Measurements from ENCODE around the gene MAPKAPK5.
"Not testable (repeated sequence)": the region's sequence is repeated elsewhere in the genome, so short reads cannot be mapped to it uniquely, and the experiment has no call there.

MAPKAPK5 gene

DNA sequence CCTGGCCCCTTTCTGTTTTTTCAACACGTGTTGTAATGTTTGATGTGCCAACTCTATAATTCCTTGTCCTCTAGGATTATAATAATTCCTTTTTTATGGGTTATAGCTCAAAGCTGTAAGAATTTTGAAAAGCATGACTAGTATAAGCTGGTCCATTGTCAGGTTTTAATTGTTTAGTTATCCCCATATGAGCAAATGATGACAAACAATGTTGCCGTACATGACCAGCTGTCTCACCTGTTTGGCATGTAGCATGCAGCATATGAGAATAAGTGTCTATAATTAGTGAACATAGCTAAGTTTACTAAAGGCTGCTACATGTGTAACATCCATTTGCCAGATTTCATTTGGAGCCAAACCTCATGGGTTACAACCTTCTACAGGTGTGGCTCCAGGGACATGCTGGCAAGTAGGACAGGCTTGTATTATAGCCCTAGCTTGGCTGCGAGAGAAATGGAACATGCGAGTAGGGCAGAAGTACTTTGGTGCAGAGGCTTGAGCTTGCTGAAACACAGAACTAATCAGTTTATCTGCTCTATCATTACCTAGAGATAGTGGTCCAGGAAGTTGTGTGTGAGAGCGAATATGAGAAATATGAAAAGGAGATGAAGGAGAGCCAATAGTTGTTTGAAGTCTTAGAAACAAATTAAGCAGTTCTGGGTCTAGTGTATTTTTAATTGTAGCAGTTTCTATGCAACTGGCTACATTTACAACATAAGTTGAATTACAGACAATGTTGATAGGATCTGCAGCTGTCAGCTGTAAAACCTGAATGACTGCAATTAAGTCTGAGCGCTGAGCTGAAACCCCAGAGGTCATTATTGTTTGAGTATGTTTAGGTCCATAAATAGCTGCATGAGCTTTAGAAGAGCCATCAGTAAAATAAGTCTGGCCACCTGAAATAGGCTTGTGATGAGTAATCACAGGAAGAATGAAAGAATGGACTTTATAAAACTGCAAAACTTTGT, 22.6 kb upstream of the MAPKAPK5 start:
- H3K9me3 ChIP-seq (ENCODE audit: control insufficient read depth, insufficient read depth, low read length) = no peaks in the 10 kb centered on the region
- H3K36me3 ChIP-seq (ENCODE audit: insufficient read depth, low read length) = no peaks in the 10 kb centered on the region
- H3K4me1 ChIP-seq (ENCODE audit: insufficient read depth, low read length) = peaks cover 3% of the 10 kb centered on the region; the same call in 1 of the 2 replicates

DNA sequence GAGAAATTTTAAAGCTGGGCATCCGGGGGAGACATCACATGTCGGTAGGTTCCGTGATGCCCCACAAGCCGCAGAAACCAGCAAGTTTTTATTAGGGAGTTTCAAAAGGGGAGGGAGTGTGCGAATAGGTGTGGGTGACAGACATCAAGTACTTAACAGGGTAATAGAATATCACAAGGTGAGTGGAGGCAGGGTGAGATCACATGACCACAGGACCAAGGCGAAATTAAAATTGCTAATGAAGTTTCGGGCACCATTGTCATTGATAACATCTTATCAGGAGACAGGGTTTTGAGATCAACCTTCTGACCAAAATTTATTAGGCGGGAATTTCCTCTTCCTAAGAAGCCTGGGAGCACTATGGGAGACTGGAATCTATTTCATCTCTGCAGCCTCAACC, 21.2 kb upstream of the MAPKAPK5 start:
- H3K9ac ChIP-seq (ENCODE audit: low read depth, low read length); H3K4me1 ChIP-seq (ENCODE audit: insufficient read depth, low read length); H3K36me3 ChIP-seq (ENCODE audit: insufficient read depth, low read length); H3K9me3 ChIP-seq (ENCODE audit: control insufficient read depth, insufficient read depth, low read length): not testable (repeated sequence)

More for the DNA sequence above, 22.6 kb upstream of the MAPKAPK5 start:
- H3K9ac ChIP-seq (ENCODE audit: low read depth, low read length) = no peak overlapping the region

DNA sequence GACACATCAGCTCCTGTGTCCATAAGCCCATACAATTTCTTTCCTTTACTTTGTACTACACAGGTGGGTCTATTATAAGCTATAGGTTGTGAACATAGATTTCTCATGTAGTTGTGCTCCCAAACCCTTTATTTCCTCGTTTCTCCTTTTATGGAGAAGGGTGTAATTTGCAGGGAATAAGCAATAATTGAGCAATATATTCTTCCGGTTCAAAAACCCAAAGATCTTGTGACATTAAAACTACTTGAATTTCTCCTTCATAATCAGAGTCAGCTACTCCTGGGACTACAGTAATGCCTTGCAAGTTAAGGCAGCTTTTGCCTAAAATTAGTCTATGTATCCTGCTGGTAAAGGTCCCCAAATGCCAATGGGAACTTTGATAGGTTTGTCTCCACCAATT, 19.1 kb upstream of the MAPKAPK5 start:
- Histone ChIP-seq H3K9me3 (ENCODE audit: control insufficient read depth, insufficient read depth, low read length) (no peaks in the 10 kb centered on the region), H3K4me1 (ENCODE audit: insufficient read depth, low read length) (peaks cover 3% of the 10 kb centered on the region; the same call in 1 of the 2 replicates), H3K9ac (ENCODE audit: low read depth, low read length) (no peak overlapping the region), H3K36me3 (ENCODE audit: insufficient read depth, low read length) (no peaks in the 10 kb centered on the region)

DNA sequence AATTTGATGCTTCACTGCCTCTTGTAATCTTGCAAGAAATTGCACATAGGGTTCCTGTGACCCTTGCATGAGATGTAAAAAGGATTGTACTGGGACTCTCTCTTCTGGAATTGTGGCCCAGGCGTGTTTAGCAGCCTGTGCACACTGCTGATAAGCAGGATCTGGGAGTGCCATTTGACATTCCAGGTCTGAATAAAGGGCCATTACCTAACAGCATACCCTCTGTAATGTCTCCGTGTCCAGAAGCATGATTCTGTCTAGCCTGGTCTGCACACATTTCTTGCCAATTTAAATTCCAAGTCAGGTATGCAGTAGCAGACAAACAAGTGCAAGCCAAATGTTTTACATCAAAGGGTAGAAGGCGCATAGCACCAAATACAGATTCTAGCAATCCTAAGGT, 18.1 kb upstream of the MAPKAPK5 start:
- Histone ChIP-seq H3K9me3 (ENCODE audit: control insufficient read depth, insufficient read depth, low read length) (no peaks in the 10 kb centered on the region), H3K36me3 (ENCODE audit: insufficient read depth, low read length) (no peaks in the 10 kb centered on the region), H3K4me1 (ENCODE audit: insufficient read depth, low read length) (peaks cover 3% of the 10 kb centered on the region; the same call in 1 of the 2 replicates), H3K9ac (ENCODE audit: low read depth, low read length) (no peak overlapping the region)

DNA sequence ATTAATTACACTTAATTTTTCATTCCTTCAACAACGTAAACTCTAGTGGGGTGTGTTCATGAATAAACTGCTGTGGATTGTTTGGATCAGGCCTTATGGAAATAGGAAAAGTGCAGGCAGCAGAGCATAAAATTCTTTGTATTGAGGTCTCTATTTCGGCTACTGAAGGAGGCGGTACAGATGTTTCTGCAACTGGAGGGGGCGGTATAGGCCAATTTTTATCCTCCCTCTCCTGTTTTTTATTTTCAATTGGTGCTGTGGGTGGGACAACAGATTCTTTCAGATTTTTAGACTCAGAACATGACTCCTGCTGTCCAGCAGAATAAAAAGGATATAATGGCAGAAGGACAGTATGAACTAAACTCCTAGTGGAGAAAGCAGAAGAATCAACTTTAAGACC, 17.7 kb upstream of the MAPKAPK5 start:
- H3K36me3 ChIP-seq (ENCODE audit: insufficient read depth, low read length); H3K9ac ChIP-seq (ENCODE audit: low read depth, low read length); H3K4me1 ChIP-seq (ENCODE audit: insufficient read depth, low read length); H3K9me3 ChIP-seq (ENCODE audit: control insufficient read depth, insufficient read depth, low read length): not testable (repeated sequence)

DNA sequence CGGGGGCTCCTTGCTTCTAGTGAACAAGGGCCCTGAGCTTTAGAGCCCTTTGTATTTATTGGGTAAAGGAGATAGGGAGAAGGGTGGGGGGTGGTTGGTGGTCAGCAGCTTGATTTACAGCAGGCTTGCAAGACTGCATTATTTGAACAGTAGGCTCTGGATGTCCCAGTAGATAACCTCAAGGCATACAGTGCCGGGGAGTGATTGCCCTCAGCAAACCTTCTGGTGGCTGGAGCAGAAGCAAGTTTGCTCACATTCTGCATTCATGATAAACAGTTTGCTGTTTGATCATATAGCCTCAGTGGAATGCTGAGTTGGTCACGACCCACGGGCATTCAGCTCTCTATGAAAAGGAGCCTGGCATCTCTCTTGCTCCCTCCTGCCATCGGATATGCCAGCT, 16.5 kb upstream of the MAPKAPK5 start:
- Histone ChIP-seq H3K9me3 (ENCODE audit: control insufficient read depth, insufficient read depth, low read length) (no peaks in the 10 kb centered on the region), H3K9ac (ENCODE audit: low read depth, low read length) (no peak overlapping the region), H3K4me1 (ENCODE audit: insufficient read depth, low read length) (peaks cover 3% of the 10 kb centered on the region; the same call in 1 of the 2 replicates), H3K36me3 (ENCODE audit: insufficient read depth, low read length) (no peaks in the 10 kb centered on the region)

DNA sequence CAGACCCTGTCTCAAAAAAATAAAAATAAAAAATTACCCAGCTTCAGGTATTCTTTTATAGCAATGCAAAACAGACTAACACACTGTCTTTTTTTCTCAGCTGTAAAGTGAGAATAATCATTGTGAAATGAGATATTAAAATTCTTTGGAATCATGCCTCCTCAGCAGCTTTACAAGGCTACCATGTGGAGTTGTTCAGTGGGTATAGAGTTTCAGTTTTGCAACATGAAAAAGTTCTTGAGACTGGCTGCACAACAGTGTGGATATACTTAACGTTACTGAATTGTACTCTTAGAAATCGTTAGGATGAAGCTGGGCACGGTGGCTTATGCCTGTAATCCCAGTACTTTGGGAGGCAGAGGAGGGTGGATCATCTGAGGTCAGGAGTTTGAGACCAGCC, 15.7 kb upstream of the MAPKAPK5 start:
- Histone ChIP-seq H3K9me3 (ENCODE audit: control insufficient read depth, insufficient read depth, low read length) (no peaks in the 10 kb centered on the region), H3K36me3 (ENCODE audit: insufficient read depth, low read length) (no peaks in the 10 kb centered on the region), H3K4me1 (ENCODE audit: insufficient read depth, low read length) (peaks cover 3% of the 10 kb centered on the region; the same call in 1 of the 2 replicates), H3K9ac (ENCODE audit: low read depth, low read length) (no peak overlapping the region)

DNA sequence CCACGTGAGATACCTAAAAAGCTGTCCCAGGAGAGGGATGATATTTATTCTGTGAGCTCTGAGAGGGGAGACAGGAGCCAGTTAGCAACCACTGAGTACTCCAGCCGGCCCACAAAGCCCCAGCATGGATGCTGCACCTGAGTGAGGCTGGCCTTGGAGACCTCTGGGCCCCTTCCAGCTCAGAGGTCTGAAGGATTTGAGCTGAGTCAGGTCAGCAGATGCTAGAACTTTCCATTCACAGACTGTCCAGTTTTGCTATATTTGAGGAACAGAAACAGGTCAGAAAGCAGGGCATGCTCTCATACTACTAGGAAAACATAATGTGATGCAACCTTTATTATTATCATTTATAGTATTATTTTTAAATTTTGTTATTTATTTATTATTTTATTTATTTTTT, 15.0 kb upstream of the MAPKAPK5 start:
- Histone ChIP-seq H3K36me3 (ENCODE audit: insufficient read depth, low read length) (no peaks in the 10 kb centered on the region), H3K9me3 (ENCODE audit: control insufficient read depth, insufficient read depth, low read length) (no peaks in the 10 kb centered on the region), H3K4me1 (ENCODE audit: insufficient read depth, low read length) (peaks cover 2% of the 10 kb centered on the region; the same call in 1 of the 2 replicates), H3K9ac (ENCODE audit: low read depth, low read length) (no peak overlapping the region)

DNA sequence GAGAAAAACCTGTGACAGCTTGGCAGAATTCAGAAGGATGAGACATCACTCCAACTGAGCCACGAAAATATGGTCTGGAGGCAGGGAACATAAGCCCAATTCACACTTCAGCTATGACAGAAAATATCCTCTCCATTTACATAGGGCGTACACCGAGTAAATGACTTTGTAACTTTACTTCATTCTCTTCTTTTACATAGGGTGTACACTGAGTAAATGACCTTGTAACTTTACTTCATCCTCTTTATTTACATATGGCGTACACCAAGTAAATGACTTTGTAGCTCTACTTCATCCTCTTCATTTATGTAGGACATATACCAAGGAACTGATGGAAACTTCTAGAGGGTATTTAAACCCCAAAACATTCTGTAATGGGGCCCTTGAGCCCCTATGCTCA, 14.1 kb upstream of the MAPKAPK5 start:
- Histone ChIP-seq H3K9ac (ENCODE audit: low read depth, low read length) (no peak overlapping the region), H3K9me3 (ENCODE audit: control insufficient read depth, insufficient read depth, low read length) (no peaks in the 10 kb centered on the region), H3K36me3 (ENCODE audit: insufficient read depth, low read length) (no peaks in the 10 kb centered on the region), H3K4me1 (ENCODE audit: insufficient read depth, low read length) (no peaks in the 10 kb centered on the region)

DNA sequence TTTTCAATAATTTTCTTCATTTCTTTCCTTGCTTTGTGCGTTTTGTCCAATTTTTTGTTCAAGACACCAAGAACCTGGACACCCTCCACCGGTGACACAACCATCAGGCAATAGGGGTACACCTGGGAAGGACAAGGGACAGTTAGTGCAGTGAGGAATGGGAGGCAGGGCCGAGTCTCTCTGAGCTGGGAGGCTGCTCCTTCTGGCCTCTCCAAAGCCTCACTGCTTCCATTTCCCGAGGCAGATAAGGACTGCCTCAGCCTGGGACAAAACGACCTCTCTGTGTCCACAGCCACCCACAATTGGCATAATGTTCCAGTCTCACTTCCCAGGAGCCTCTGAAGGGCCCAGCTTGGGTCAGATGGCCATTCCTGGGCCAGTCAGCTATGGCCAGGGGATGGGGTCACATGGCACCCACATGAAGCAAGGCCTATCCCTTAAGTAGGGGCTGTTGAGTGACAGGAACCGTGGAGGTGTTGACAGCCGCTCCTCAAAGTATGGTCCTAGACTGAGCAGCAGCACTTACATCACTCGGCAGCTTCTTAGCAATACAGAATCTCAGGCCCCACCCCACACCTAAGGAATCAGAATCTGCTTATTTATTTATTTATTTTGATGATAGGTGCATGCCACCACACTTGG, 13.6 kb upstream of the MAPKAPK5 start:
- Histone ChIP-seq H3K9ac (ENCODE audit: low read depth, low read length) (no peak overlapping the region), H3K36me3 (ENCODE audit: insufficient read depth, low read length) (no peaks in the 10 kb centered on the region), H3K4me1 (ENCODE audit: insufficient read depth, low read length) (no peaks in the 10 kb centered on the region), H3K9me3 (ENCODE audit: control insufficient read depth, insufficient read depth, low read length) (no peaks in the 10 kb centered on the region)

DNA sequence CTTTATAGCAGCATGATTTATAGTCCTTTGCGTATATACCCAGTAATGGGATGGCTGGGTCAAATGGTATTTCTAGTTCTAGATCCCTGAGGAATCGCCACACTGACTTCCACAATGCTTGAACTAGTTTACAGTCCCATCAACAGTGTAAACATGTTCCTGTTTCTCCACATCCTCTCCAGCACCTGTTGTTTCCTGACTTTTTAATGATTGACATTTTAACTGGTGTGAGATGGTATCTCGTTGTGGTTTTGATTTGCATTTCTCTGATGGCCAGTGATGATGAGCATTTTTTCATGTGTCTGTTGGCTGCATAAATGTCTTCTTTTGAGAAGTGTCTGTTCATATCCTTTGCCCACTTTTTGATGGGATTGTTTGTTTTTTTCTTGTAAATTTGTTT, 12.4 kb upstream of the MAPKAPK5 start:
- not testable (repeated sequence) for H3K4me1 ChIP-seq (ENCODE audit: insufficient read depth, low read length); H3K36me3 ChIP-seq (ENCODE audit: insufficient read depth, low read length); H3K9ac ChIP-seq (ENCODE audit: low read depth, low read length); H3K9me3 ChIP-seq (ENCODE audit: control insufficient read depth, insufficient read depth, low read length)

DNA sequence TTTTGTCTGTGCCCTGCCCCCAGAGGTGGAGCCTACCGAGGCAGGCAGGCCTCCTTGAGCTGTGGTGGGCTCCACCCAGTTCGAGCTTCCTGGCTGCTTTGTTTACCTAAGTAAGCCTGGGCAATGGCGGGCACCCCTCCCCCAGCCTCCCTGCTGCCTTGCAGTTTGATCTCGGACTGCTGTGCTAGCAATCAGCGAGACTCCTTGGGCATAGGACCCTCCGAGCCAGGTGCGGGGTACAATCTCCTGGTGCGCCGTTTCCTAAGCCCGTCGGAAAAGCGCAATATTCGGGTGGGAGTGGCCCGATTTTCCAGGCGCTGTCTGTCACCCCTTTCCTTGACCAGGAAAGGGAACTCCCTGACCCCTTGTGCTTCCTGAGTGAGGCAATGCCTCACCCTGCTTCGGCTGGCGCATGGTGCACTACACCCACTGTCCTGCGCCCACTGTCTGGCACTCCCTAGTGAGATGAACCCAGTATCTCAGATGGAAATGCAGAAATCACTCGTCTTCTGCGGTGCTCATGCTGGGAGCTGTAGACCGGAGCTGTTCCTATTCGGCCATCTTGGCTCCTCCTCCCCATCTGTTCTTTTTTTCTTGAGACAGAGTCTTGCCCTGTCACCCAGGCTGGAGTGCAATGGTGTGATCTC, 7.2 kb upstream of the MAPKAPK5 start:
- not testable (repeated sequence) for H3K4me1 ChIP-seq (ENCODE audit: insufficient read depth, low read length); H3K36me3 ChIP-seq (ENCODE audit: insufficient read depth, low read length); H3K9me3 ChIP-seq (ENCODE audit: control insufficient read depth, insufficient read depth, low read length)
- H3K9ac ChIP-seq (ENCODE audit: low read depth, low read length) = peak overlapping the region; percentile 58; the same call in 1 of the 2 replicates

DNA sequence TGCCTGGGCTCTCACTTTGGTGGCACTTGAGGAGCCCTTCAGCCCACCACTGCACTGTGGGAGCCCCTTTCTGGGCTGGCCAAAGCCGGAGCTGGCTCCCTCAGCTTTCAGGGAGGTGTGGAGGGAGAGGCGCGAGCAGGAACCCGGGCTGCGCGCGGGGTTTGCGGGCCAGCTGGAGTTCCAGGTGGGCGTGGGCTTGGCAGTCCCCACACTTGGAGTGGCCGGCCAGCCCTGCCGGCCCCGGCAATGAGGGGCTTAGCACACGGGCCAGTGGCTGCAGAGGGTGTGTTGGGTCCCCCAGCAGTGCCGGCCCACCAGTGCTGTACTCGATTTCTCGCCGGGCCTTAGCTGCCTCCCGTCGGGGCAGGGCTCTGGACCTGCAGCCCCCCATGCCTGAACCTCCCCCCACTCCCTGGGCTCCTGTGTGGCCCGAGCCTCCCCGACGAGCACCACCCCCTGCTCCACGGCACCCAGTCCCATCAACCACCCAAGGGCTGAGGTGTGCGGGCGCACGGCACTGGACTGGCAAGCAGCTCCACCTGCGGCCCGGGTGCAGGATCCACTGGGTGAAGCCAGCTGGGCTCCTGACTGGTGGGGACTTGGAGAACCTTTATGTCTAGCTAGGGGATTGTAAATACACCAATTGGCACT, 6.4 kb upstream of the MAPKAPK5 start:
- H3K4me1 ChIP-seq (ENCODE audit: insufficient read depth, low read length); H3K36me3 ChIP-seq (ENCODE audit: insufficient read depth, low read length); H3K9me3 ChIP-seq (ENCODE audit: control insufficient read depth, insufficient read depth, low read length): not testable (repeated sequence)
- peak overlapping the region; percentile 58; the same call in 1 of the 2 replicates for H3K9ac ChIP-seq (ENCODE audit: low read depth, low read length)

DNA sequence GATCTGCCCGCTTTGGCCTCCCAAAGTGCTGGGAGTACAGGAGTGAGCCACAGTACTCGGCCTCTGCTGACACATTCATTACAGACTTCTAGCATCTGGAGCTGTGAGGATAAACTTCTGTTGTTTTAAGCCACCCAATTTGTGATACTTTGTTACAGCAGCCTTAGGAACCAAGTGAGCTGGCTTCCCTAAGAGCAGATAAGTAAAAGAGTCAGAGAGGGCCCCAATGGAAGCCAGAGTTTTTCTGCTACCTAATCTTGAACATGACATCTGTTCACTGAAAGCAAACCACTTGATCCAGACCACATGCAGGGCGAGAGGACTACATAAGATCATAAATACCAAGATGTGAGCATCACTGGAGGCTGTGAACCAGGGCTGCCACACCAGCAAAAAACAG, 3.7 kb upstream of the MAPKAPK5 start:
- Histone ChIP-seq H3K9me3 (ENCODE audit: control insufficient read depth, insufficient read depth, low read length) (no peaks in the 10 kb centered on the region; the same call in 1 of the 2 replicates), H3K36me3 (ENCODE audit: insufficient read depth, low read length) (peaks cover 6% of the 10 kb centered on the region; the same call in 1 of the 2 replicates), H3K4me1 (ENCODE audit: insufficient read depth, low read length) (peaks cover 4% of the 10 kb centered on the region; the same call in 1 of the 2 replicates), H3K9ac (ENCODE audit: low read depth, low read length) (no peak overlapping the region)
